ENCODE results near the gene IRF2BP1.
A peak's percentile ranks its signal among the peaks of the same experiment; 100 is the strongest.
"Not testable (repeated sequence)": the region's sequence is repeated elsewhere in the genome, so short reads cannot be mapped to it uniquely, and the experiment has no call there.

Gene IRF2BP1

DNA sequence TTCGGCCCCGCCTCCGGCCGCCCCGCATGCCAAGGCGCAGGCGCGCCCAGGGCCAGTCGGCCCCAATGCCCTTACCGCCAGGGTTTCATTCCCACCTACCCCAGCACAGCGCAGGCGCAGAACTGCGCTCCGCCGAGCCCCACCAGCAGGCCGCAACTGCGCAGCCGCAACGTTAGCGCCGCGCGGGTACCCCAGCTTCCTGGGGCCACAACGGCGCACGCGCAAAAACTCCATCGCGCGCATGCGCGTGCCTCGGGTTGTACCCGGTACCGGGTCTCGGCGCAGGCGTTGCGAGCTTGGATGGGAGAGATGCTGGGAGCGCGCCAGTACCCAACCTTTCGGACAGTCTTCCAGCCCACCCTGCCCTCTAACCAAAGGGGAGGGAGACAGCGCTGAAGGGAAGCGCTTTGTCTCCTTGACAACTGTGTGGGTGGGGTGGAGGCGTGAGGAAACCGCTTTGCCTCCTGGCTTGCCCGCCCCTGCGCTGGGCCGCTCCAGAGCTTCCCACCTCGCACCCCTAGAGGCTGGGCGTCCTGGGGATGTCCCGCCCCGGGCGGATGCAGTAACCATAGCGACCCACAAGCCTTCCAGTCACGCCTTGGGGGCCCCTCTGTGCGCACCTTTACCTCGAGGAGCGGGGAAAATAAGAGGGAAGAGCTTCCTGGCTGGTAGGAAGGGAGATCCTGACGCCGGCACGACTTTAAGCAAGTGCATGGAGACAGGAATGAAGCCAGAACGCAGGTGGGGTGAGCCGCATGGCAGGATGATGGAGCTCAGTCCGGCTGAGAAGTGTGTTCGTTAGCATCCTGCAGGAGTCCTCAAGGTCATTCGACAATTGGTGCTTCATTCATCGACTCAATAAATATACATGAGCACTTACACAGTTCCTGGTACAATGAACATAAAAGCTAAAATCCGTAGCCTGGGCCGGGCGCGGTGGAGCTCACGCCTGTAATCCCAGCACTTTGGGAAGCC, 17.0 kb upstream of the IRF2BP1 start:
- peak; percentile 100 for DNase-seq (ENCODE audit: low read depth)

DNA sequence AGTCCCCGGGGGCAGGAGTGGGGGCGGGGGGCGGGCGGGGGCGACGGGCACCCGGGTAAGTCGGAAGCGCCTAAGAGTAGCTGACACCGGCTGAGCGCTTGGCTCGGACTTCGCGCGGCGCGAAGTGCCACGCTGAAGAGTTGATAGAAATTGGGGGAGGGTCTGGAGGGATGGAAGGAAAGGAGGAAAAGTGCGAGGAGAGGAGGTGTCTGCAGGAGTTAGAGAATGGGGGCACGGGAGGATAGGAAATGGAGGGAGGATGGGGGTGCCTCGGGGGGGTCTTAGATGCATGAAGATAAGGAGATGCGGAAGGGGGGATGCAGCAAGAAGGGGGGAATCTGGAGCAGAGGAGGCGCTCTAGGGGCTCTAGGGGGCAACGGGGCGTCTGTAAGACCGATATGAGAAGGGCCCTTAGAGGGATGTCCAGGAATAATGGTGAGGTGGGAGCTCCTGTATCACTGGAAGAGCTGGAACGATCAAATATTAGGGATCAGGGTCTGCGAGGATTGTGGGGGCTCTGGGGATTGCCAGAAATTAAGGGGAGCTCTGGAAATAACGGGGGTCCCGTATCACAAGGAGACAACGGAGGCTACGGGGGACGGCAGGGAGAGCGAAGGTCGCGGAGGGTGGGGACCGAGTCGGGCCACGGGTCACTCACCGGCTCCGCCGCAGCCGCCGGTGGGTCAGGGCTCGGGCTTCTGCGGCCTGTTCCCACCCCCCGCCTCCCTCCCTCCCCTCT, 16.1 kb upstream of the IRF2BP1 start, which contains the start of gene MYPOP:
TSS of gene MYPOP (minus strand) at position 702 of the 739 bp plus-strand sequence. CDS start 840 bp downstream, outside the sequence.
- DNase-seq (ENCODE audit: low read depth), result no peak

DNA sequence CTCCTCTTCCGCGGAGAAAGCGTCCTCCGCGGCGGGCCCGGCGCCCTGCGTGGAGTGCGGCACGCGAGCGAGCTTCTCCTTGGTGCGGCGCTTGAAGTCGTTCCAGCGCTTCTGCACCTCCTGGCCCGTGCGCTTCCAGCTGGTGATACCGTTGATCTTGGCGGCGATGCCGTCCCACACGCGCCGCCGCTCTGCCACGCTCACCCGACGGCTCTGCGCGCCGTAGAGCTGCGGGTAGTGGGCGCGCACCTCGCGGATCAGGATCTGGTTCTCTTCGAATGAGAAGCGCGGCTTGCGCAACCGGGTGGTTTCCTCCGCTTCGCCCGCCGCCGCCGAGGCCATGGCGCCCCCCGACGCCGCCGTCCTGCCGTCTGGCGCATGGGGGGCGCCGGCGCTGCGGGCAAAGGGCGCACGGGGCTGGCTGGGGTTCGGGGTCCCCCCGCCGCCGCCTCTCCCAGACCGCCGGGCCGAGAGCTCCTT, 15.5 kb upstream of the IRF2BP1 start:
- no peak for DNase-seq (ENCODE audit: low read depth)

DNA sequence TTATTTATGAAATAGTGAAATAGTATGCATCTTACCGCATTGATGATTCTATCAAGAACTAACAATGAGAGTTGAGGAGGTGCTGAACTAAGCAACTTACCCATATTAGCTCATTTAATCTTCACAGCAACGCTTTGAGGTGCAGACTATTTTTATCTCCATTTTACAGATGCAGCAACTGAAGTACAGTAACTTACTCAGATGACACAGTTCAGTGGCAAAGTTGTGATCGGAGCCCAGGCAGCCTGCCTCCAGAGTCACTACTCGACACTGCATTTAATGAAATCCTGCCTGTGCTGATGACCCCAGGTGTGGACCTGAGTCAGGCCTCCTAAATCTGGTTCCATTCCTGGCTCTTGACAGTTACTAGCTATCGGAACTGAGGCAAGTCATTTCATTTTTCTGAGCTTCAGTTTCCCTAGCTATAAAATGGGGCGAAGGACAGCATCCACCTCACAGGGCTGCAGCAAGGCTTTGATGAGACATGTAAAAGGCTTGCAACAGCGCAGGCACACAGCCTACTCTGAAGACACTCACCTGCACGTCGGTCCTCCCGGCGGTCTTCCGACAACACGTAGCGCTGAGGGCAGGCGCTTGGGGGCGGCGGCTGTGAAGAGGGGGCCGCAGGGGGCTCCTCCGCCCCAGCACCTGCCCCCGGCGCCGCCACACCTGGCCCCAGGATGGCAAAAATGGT, 14.9 kb upstream of the IRF2BP1 start:
- DNase-seq (ENCODE audit: low read depth), result no peak

DNA sequence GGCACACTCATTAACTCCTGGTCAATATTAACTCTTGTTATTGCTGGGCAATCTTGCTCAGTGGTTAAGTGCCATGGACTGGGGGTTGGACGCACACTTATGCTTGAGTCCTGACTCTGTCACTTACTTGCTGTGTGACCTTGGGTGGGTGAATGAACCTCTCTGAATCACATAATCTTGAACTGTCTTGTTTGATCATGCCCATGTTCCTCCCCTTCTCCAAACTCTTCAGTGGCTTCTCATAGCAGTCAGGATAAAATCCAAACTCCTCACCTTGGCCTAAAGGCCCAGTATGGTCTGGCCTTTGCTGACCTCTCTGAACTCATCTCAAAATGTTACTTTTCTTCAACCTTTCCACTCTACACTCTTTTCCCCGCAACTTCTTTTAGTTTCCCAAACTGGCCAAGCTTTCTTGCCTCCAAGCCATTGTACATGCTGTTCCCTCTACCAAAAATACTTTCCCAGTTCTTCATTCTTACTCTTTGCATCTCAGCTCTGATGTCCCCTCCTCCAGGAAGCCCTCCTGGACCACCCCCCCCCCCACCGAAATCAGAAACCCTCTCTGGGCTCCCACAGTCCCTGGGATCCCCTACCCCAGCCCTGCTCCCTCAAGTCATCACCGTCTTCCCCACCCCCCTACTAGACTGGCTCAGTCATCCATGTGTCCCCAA, 14.1 kb upstream of the IRF2BP1 start:
- DNase-seq (ENCODE audit: low read depth), result no peak

DNA sequence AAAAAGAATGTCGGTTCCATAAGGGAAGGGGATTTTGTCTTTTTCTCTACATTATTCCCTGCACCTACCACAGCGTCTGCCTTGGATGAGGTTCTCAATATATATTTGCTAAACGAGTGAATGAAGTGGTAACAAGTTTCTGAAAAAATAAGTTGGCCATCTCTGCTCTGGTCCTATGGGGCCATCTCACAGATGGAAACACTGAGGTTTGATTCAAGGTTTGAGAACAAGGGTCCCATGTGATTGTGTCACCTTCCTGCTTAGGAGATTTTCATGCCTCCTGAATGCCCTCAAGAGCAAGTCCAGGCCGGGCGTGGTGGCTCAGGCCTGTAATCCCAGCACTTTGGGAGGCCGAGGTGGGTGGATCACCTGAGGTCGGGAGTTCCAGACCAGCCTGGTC, 13.3 kb upstream of the IRF2BP1 start:
- no peak for DNase-seq (ENCODE audit: low read depth)

DNA sequence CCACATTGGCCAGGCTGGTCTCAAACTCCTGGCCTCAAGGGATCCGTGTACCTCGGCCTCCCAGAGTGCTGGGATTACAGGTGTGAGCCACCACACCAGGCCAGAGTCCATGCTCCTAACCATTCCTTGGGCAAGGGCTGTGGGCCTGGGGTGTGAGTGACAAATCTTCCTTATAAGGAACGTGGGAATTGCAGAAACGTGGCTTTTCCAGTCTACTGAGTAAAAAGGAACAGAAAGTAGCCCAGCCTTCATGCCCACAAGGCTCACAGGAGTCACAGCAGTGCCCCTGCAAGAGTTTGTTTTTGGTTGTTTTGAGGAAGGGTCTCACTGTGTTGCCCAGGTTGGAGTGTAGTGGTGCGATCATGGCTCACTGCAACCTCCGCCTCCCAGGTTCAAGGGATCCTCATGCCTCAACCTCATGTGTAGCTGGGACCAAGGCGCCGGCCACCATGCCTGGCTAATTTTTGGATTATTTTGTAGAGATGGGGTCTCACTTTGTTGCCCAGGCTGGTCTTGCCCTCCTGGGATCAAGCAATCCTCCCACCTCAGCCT, 11.4 kb upstream of the IRF2BP1 start:
- no peak for DNase-seq (ENCODE audit: low read depth)

DNA sequence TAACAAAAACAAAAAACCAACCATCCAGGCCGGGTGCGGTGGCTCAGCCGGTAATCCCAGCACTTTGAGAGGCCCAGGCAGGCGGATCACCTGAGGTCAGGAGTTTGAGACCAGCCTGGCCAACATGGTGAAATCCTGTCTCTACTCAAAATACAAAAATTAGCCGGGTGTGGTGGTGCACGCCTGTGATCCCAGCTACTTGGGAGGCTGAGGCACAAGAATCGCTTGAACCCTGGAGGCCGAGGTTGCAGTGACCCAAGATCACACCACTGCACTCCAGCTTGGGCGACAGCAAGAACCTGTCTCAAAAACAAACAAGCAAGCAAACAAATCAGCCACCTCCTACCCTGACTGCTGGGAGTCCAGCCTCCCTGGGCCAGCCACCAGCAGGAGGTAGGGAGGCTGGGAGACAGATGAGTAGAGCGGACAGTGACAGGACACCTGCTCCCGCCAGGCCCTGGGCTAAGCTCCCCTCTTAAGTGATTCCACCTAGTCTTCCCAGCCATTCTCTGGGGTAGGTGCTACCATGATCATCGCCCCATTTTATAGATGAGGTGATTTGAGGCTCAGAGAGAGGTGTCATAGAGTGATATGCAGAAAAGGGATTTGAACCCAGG, 10.2 kb upstream of the IRF2BP1 start:
- not testable (repeated sequence) for DNase-seq (ENCODE audit: low read depth)

DNA sequence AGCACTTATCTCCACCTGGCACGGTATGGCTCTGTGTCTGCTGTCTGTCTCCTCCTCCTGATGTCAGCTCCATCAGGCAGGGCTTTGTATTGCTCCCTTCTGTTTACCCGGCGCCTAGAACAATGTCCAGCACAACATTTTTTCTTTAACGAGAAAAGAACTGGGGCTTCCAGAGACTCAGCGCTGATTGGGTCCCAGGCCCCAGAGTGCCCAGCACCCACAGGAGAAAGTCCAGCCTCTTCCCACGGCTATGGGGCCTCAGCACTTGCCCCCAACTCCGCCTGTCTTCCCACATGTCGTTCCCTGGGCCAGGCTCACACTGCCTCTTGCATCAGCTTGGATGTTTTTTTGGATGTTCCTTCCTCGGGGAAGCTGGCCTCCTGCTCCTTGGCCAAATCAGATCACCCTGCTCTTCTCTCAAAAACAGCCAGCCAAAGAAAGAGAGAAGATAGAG, 9.6 kb upstream of the IRF2BP1 start:
- no peak for DNase-seq (ENCODE audit: low read depth)

DNA sequence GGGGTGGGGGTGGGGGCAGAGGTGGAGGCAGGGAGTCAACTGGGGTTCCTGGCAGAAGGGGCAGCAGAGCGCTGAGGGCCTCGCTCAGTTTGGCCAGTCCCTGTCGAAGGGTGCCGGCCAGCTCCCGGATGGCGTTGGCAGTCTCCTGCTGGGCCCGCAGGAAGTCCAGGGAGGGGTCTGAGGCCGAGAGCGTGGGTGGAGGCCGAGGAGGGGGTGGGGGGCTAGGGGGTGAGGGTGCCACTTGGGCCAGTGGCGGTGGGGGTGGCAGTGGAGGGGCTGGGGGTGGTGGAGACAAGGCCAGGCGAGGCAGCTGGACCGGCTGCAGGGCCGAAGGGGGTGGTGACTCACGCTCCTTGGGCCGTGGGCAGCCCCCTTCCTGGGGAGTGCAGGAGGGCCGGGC, 4.9 kb upstream of the IRF2BP1 start:
- no peak for DNase-seq (ENCODE audit: low read depth)

DNA sequence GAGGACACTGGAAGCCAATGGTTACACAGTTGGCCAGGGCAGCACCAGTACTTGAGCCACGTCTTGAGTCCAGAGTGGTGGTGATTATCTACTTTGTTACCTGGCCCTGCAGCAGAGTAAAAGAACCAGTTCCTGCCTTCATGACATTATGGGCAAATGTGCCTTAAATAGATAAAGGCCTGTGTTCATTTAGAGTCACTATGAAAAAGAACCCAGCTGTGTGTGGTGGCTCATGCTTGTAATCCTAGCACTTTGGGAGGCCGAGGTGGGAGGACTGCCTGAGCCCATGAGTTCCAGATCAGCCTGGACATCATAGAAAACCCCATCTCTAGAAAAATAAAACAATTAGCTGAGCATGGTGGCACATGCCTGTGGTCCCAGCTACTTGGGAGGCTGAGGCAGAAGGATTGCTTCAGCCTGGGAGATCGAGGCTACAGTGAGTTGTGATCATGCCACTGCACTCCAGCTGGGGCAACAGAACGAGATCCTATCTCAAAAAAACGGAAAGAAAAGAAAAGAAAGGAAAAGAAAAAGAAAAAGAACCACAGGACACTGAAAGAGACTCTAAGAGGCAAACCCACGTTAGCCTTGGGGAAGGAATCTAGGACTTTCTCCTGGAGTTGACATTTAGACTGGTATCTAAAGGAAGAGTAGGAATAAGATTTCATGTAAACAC, 3.4 kb upstream of the IRF2BP1 start:
- DNase-seq (ENCODE audit: low read depth), result no peak

DNA sequence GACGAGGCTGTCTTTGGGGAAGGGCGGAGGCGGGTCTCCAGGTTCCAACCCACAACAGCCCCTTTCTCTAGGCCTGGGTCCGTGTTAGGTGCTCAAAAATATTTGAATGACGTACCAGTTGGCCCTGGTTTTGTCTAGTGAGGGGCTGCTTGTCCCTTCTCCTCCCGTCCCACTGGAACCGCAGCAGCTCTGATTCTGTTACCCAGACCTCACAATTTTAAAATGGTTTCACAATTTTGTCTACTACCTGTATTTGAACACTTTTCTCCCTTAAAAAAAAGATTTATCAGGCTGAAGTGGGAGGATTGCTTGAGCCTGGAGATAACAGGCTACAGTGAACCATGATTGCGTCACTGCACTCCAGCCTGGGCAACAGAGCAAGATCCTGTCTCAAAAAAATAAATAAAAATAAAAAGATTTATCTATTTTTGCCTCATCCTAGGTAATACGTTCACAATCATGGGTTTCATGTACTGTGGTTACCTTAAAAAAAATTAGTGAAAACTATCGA, 1.3 kb upstream of the IRF2BP1 start:
- no peak for DNase-seq (ENCODE audit: low read depth)

DNA sequence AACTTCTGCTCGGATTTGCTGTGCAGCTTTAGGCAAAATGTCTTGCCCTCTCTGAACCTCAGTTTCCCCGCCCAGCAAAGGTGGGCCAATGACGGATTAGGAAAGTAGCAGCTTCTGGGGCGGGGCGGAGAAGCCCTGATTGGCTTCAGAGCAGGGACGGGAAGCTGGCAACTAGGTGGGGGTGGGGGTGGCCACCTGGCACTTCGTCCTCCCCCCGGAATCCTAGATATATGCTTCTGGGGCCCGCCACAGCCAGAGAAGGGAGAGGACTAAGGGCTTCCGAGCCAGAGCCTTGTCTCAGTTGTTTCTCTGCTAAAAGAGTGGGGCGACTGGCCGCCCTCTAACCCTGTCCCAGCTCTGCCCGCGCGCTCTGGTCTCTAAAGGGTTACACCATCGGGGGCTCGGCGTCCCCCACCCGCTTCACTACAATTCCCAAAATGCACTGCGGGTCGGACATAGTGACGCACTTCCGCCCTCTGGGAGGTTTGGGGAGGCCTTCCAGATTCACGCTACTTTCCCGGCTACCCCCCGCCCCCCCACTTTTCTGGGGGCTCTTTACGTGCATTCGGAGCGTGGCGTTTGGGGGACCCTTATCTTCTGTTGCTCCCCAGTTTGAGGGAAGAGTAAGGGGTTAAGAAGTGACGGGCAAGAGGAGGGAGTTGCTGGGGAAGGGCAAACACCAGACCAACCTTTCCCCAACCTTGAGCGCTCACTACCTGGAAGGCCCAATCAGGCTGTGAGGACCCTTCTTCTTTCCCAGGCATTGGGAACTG, 672 bp upstream of the IRF2BP1 start:
- peak; percentile 80 for DNase-seq (ENCODE audit: low read depth)

DNA sequence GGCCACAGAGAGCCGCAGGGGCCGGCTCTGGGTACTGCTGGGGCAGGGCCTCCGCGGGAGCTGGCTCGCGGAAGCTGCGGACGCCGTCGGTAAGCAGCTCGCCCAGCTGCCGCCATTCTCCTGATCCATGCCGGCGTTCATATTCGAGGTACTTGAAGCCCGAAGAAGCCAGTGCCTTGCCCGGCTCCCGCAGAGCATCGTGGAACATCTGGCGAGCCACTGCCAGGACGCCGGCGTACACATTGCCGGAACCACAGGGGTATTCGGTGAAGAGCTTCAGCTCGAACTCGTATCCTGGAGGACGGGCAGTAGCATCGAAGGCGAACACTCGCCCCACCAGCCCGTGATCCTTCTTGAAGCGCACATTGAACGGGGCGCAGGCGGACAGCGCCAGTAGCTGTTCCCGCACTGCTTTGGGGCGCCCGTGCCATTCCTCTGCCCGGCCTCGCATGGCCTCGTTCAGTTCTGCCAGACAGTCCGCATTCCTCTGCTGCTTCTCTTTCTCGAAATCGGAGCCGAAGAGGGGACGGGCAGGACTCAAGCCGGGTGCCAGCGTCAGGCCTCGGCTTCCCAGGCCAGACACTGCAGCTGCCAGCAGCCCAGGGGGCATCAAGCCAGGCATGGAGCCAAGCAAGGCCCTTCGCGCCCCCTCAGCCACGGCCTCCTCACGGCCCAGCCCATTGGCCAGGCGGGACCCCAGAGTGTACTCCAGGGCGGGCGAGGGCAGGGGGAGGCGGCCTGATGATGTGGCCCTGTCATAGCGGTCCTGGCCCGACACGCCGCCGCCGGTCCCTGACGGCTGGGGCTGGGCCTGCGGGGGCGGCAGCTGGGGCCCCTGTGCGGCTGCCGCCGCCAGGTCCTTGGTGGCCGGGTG, 1.0 kb downstream of the IRF2BP1 start:
- DNase-seq (ENCODE audit: low read depth), result no peak

DNA sequence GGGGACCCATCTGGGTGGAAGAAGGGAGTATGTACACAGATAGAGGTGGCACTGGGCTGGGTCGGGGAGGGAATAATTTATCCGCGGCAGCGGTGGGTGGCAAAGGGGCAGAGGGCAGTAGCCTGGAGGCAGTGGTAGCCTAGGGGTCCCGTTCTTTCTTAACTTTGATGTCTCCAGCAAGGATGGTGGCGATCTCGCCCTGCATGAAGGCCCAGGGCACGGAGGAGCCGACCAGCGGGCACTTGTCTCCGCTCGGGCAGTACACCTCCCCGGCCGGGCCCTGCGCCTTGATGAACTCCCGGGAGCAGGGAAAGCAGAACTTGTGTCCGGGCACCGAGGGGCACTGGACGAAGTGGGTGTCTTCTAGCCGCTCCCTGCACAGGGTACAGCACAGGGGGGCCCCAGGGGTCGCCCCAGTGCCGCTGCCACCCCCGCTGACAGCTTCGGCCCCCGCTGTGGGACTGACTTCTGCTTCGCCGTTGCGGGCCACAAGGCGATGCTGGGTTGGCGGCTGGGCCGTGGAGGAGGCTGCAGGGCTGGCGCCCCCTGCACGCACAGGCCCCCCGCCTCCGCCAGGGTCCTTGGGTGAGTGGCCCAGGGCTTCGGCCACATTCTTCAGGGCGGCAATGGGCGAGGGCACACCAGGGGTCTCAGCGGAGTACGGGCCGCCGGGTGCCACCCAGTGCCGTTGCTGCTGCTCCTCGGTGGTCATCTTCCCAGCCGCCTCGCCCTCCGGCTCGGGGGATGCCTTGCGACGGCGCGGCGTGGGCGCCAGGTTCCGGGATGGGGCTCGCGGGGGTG, 1.9 kb downstream of the IRF2BP1 start:
- no peak for DNase-seq (ENCODE audit: low read depth)

DNA sequence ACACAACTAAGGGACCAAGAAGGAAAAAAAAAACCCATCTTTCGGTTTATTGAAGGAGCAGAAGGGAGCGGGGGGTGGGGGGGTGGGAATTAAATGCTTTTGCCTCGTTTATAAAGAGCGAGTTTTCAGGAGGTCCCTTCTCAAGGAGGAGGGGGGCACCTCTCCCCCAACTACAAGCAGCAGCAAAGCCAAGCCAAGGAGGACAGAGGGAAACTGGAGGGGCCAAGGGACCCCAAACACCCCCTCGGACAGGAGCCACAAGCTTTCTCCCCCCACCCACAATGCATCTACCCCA, 2.4 kb downstream of the IRF2BP1 start:
- no peak for DNase-seq (ENCODE audit: low read depth)

Measured in stimulated activated CD8-positive, alpha-beta memory T cell treated with anti-CD3 and anti-CD28 coated beads, Interleukin-12 subunit alpha, Interleukin-12 subunit beta, amount 100 ng/mL, for 4 hours (primary cell).